SIG-M5 (cell line): Measurements from ENCODE around the gene ZNF23.

Source experiments
- DNase-seq: peaks from one replicate; lab custom pipeline; 2025; lab: John Stamatoyannopoulos, UW

ZNF23 gene

GRCh38 chr16:71426069-71426879 is 35.8 kb downstream of the ZNF23 start:
- DNase-seq, result no peak

- DNase-seq, result no peak
Measured at GRCh38 chr16:71425746-71426068, 36.3 kb downstream of the ZNF23 start.

- no peak for DNase-seq
Measured at GRCh38 chr16:71424626-71425025, 37.4 kb downstream of the ZNF23 start.

GRCh38 chr16:71423865-71424264 is 38.2 kb downstream of the ZNF23 start:
- DNase-seq, result no peak

- DNase-seq, result no peak
Measured at GRCh38 chr16:71423016-71423415, 39.0 kb downstream of the ZNF23 start.

- DNase-seq, result no peak
Measured at GRCh38 chr16:71421911-71422310, 40.1 kb downstream of the ZNF23 start.

- DNase-seq, result no peak
Measured at GRCh38 chr16:71414038-71414437, 48.0 kb downstream of the ZNF23 start.

- DNase-seq, result no peak
Measured at GRCh38 chr16:71413341-71413740, 48.7 kb downstream of the ZNF23 start.

GRCh38 chr16:71412270-71413160 is 49.5 kb downstream of the ZNF23 start:
- no peak for DNase-seq

- DNase-seq, result no peak
Measured at GRCh38 chr16:71410146-71410545, 51.9 kb downstream of the ZNF23 start.

- DNase-seq, result no peak
Measured at GRCh38 chr16:71409011-71409775, 52.9 kb downstream of the ZNF23 start.

GRCh38 chr16:71408536-71408935 is 53.5 kb downstream of the ZNF23 start:
- DNase-seq, result no peak

GRCh38 chr16:71407731-71408130 is 54.3 kb downstream of the ZNF23 start:
- no peak for DNase-seq

GRCh38 chr16:71406724-71407123 is 55.3 kb downstream of the ZNF23 start:
- no peak for DNase-seq

- DNase-seq, result no peak
Measured at GRCh38 chr16:71406316-71406715, 55.7 kb downstream of the ZNF23 start.

GRCh38 chr16:71404364-71404763 is 57.7 kb downstream of the ZNF23 start:
- DNase-seq, result no peak

GRCh38 chr16:71402674-71403073 is 59.4 kb downstream of the ZNF23 start:
- no peak for DNase-seq

- DNase-seq, result no peak
Measured at GRCh38 chr16:71402007-71402406, 60.0 kb downstream of the ZNF23 start.

- no peak for DNase-seq
Measured at GRCh38 chr16:71399801-71400563, 62.1 kb downstream of the ZNF23 start.
